SK-N-SH treated with all-trans-retinoic acid at 6 μM for 48 hours (cell line): ENCODE data around the gene STAT5A.

ENCODE experiments used
- ATAC-seq: fragments of 200-7000 bp; cut with Tn5 transposase; 3 replicates; pipeline ENCODE4 v1.9.1; 2020; ENCODE audit warnings: mild to moderate bottlenecking, moderate library complexity
- ARNTL ChIP-seq: fragments of 450-650 bp; formaldehyde crosslinking; IDR thresholded peaks from 2 replicates; pipeline ENCODE4 v1.5.0; 2020; ENCODE audit warnings: low read depth, mild to moderate bottlenecking, moderate library complexity, borderline replicate concordance
- BACH2 ChIP-seq: fragments of 250-450 bp; sonication (Bioruptor Pico); IDR thresholded peaks from 2 replicates; pipeline ENCODE4 v1.9.0; 2021; ENCODE audit warnings: mild to moderate bottlenecking, borderline replicate concordance
- CREB5 ChIP-seq: fragments of 250-450 bp; sonication (Bioruptor Pico); IDR thresholded peaks from 2 replicates; pipeline ENCODE4 v1.5.1; 2020; ENCODE audit warnings: low read depth, mild to moderate bottlenecking, moderate library complexity
- CSDC2 ChIP-seq: fragments of 250-450 bp; sonication (Bioruptor Pico); IDR thresholded peaks from 2 replicates; pipeline ENCODE4 v1.5.0; 2020; ENCODE audit warnings: mild to moderate bottlenecking, moderate library complexity
- CSRNP3 ChIP-seq: fragments of 250-450 bp; sonication (Bioruptor Pico); IDR thresholded peaks from 2 replicates; pipeline ENCODE4 v1.5.1; 2021; ENCODE audit warnings: mild to moderate bottlenecking, moderate library complexity
- ESRRG ChIP-seq: fragments of 250-450 bp; sonication (Bioruptor Pico); IDR thresholded peaks from 2 replicates; pipeline ENCODE4 v1.6.1; 2021; ENCODE audit warnings: mild to moderate bottlenecking
- GLIS3 ChIP-seq: fragments of 250-450 bp; sonication (Bioruptor Pico); IDR thresholded peaks from 2 replicates; pipeline ENCODE4 v1.5.0; 2020; ENCODE audit warnings: mild to moderate bottlenecking, moderate library complexity
- ISL1 ChIP-seq: fragments of 250-450 bp; sonication (Bioruptor Pico); IDR thresholded peaks from 2 replicates; pipeline ENCODE4 v2.1.2; 2022; ENCODE audit warnings: mild to moderate bottlenecking, moderate library complexity
- OSR1 ChIP-seq: fragments of 250-450 bp; sonication (Bioruptor Pico); IDR thresholded peaks from 2 replicates; pipeline ENCODE4 v1.8.0; 2022; ENCODE audit warnings: moderate library complexity, mild to moderate bottlenecking, inconsistent platforms
- PATZ1 ChIP-seq: fragments of 250-450 bp; sonication (Bioruptor Pico); IDR thresholded peaks from 2 replicates; pipeline ENCODE4 v1.8.0; 2020; ENCODE audit warnings: mild to moderate bottlenecking, moderate library complexity, borderline replicate concordance
- POU6F1 ChIP-seq: fragments of 250-450 bp; sonication (Bioruptor Pico); IDR thresholded peaks from 2 replicates; pipeline ENCODE4 v1.8.0; 2021; ENCODE audit warnings: low read depth, mild to moderate bottlenecking, moderate library complexity, borderline replicate concordance
- PPARA ChIP-seq: fragments of 250-450 bp; sonication (Bioruptor Pico); IDR thresholded peaks from 2 replicates; pipeline ENCODE4 v1.5.0; 2020; ENCODE audit warnings: mild to moderate bottlenecking, borderline replicate concordance
- RARB ChIP-seq: fragments of 250-450 bp; sonication (Bioruptor Pico); IDR thresholded peaks from 2 replicates; pipeline ENCODE4 v1.8.0; 2021; ENCODE audit warnings: mild to moderate bottlenecking, moderate library complexity
- SNAI2 ChIP-seq: fragments of 250-450 bp; sonication (Bioruptor Pico); IDR thresholded peaks from 2 replicates; pipeline ENCODE4 v1.5.0; 2020; ENCODE audit warnings: mild to moderate bottlenecking, moderate library complexity
- TOX ChIP-seq: fragments of 250-450 bp; sonication (Bioruptor Pico); IDR thresholded peaks from 2 replicates; pipeline ENCODE4 v1.8.0; 2021; ENCODE audit warnings: mild to moderate bottlenecking, moderate library complexity, borderline replicate concordance
- ZFP3 ChIP-seq: fragments of 250-450 bp; sonication (Bioruptor Pico); IDR thresholded peaks from 2 replicates; pipeline ENCODE4 v1.5.0; 2020; ENCODE audit warnings: mild to moderate bottlenecking, moderate library complexity
- ZFP30 ChIP-seq: fragments of 450-650 bp; formaldehyde crosslinking; IDR thresholded peaks from 2 replicates; pipeline ENCODE4 v1.5.0; 2022; ENCODE audit warnings: mild to moderate bottlenecking, moderate library complexity
- ZNF565 ChIP-seq: fragments of 450-650 bp; formaldehyde crosslinking; conservative IDR thresholded peaks from 2 replicates; pipeline ENCODE4 v1.5.0; 2020; ENCODE audit warnings: low read depth, mild to moderate bottlenecking, moderate library complexity
- ZNF70 ChIP-seq: fragments of 450-650 bp; formaldehyde crosslinking; IDR thresholded peaks from 2 replicates; pipeline ENCODE4 v1.5.0; 2020; ENCODE audit warnings: mild to moderate bottlenecking, moderate library complexity
- ZNF8 ChIP-seq: fragments of 450-650 bp; formaldehyde crosslinking; IDR thresholded peaks from 2 replicates; pipeline ENCODE4 v1.5.0; 2020; ENCODE audit warnings: mild to moderate bottlenecking, moderate library complexity

STAT5A gene

GRCh38 chr17:42271779-42272035, 16.6 kb upstream of the STAT5A start:
- TF ChIP-seq CSDC2 (no peak), OSR1 (no peak), ARNTL (CRISPR knock-in tag) (no peak), ZFP3 (CRISPR knock-in tag) (no peak), TOX (CRISPR knock-in tag) (no peak), ESRRG (CRISPR knock-in tag) (no peak), BACH2 (CRISPR knock-in tag) (no peak)
- ATAC-seq: no peak

- no peak for ATAC-seq
- no peak for TF ChIP-seq ESRRG (CRISPR knock-in tag)
- no peak for TF ChIP-seq ZFP30
- TF ChIP-seq GLIS3 (CRISPR knock-in tag): no peak
- no peak for TF ChIP-seq RARB
- TF ChIP-seq ZNF565 (CRISPR knock-in tag): no peak
- TF ChIP-seq PPARA (CRISPR knock-in tag): no peak
- no peak for TF ChIP-seq PATZ1 (CRISPR knock-in tag)
- TF ChIP-seq CSDC2: no peak
- TF ChIP-seq POU6F1 (CRISPR knock-in tag): no peak
- TF ChIP-seq ZNF70: no peak
Observed at GRCh38 chr17:42272162-42272907, 16.0 kb upstream of the STAT5A start.

- TF ChIP-seq PATZ1 (CRISPR knock-in tag): no peak
- no peak for TF ChIP-seq OSR1
- ATAC-seq: no peak
Observed at GRCh38 chr17:42273474-42274252, 14.6 kb upstream of the STAT5A start.

GRCh38 chr17:42274253-42274542, 14.1 kb upstream of the STAT5A start:
- ATAC-seq: no peak
- TF ChIP-seq ZNF8: no peak
- no peak for TF ChIP-seq ZNF565 (CRISPR knock-in tag)
- TF ChIP-seq ISL1 (CRISPR knock-in tag): no peak
- no peak for TF ChIP-seq PPARA (CRISPR knock-in tag)
- TF ChIP-seq OSR1: no peak
- TF ChIP-seq CREB5: no peak
- no peak for TF ChIP-seq TOX (CRISPR knock-in tag)
- no peak for TF ChIP-seq SNAI2 (CRISPR knock-in tag)

GRCh38 chr17:42274812-42275526, 13.3 kb upstream of the STAT5A start:
- peak; percentile 46 for ATAC-seq
- TF ChIP-seq ZFP30 (no peak), ARNTL (CRISPR knock-in tag) (no peak), ESRRG (CRISPR knock-in tag) (no peak), RARB (no peak), OSR1 (no peak), GLIS3 (CRISPR knock-in tag) (no peak), PATZ1 (CRISPR knock-in tag) (no peak), ZNF565 (CRISPR knock-in tag) (no peak), SNAI2 (CRISPR knock-in tag) (no peak), CSRNP3 (CRISPR knock-in tag) (no peak), CSDC2 (no peak), POU6F1 (CRISPR knock-in tag) (no peak)
